ENCODE measurements around the gene SCUBE1. TPM values are rescaled to one million over a fixed set of nuclear protein-coding genes. Genes with fewer than 3 reads are reported as not detected.

The SCUBE1 gene
- total and polyA plus RNA-seq, 2 experiments from 2014 or later, result 0.81 to 3.2 TPM

- TF ChIP-seq, protein P1, sequence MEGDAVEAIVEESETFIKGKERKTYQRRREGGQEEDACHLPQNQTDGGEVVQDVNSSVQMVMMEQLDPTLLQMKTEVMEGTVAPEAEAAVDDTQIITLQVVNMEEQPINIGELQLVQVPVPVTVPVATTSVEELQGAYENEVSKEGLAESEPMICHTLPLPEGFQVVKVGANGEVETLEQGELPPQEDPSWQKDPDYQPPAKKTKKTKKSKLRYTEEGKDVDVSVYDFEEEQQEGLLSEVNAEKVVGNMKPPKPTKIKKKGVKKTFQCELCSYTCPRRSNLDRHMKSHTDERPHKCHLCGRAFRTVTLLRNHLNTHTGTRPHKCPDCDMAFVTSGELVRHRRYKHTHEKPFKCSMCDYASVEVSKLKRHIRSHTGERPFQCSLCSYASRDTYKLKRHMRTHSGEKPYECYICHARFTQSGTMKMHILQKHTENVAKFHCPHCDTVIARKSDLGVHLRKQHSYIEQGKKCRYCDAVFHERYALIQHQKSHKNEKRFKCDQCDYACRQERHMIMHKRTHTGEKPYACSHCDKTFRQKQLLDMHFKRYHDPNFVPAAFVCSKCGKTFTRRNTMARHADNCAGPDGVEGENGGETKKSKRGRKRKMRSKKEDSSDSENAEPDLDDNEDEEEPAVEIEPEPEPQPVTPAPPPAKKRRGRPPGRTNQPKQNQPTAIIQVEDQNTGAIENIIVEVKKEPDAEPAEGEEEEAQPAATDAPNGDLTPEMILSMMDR (conservative IDR thresholded peaks at IDR 0.05; ENCODE audit: low read depth in 2 of 2), result no peak
Measured at GRCh38 chr22:43257549-43257948, 85.6 kb downstream of the SCUBE1 start (continued).

DNA sequence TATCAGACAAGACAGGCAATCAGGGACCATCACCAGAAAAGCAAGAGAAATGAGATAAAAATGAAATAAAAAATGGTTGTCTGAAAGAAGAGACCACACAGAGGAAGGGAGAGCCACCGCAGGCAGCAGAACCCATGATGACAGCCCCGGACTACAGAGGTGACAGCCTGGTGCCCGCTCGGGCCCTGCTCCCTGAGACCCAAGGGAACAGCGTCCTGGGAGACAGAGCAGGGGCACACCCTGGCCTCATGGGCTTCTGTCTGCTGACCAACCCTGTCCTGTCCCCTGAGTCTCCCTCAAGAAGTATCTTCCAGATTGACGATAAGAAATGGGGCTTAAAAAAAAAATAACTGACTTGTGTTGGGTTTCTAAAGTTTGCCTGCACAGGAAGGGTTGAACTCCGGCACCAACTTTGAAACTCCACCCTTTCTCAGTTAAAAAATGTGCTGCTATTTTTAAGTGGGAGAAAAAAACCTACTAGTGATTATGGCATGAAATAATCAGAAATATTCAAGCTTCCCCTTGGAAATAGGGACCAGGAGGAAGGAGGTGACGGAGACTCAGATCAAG is 86.1 kb downstream of the SCUBE1 start:
- Mint-ChIP-seq H3K9me3 (no peaks in the 10 kb centered on the region), H3K36me3 (ENCODE audit: low read depth) (no peaks in the 10 kb centered on the region; the same call in 2 of the 3 replicates), H3K27ac (no peak overlapping the region), H3K27me3 (ENCODE audit: insufficient read depth, low read depth, poor library complexity) (peaks cover 15% of the 10 kb centered on the region), H3K4me1 (peaks cover 3% of the 10 kb centered on the region; the same call in 2 of the 3 replicates), H3K4me3 (no peak overlapping the region)
- ATAC-seq, result no peak
- DNase-seq (ENCODE audit: low spot score), result no peak
- H4K20me1 ChIP-seq (replicated peaks; ENCODE audit: insufficient read depth), result no peaks in the 10 kb centered on the region
- no peaks in the 10 kb centered on the region for H3K9me2 ChIP-seq (ENCODE audit: insufficient read depth)
- no peak overlapping the region for H3K27ac ChIP-seq (ENCODE audit: low read depth)
- no peaks in the 10 kb centered on the region for H3K27me3 ChIP-seq (ENCODE audit: insufficient read depth)
- no peak overlapping the region for H3K4me2 ChIP-seq
- H2AFZ ChIP-seq, result no peak overlapping the region
- no peak overlapping the region for H3K4me3 ChIP-seq
- H3K36me3 ChIP-seq (ENCODE audit: insufficient read depth), result no peaks in the 10 kb centered on the region
- no peaks in the 10 kb centered on the region for H3F3A ChIP-seq (replicated peaks; ENCODE audit: low read depth)
- H3K79me2 ChIP-seq (replicated peaks; ENCODE audit: insufficient read depth), result no peaks in the 10 kb centered on the region
- no peaks in the 10 kb centered on the region for H3K4me1 ChIP-seq (ENCODE audit: insufficient read depth)
- TF ChIP-seq NANOG (IDR thresholded peaks at IDR 0.05; ENCODE audit: borderline replicate concordance) (no peak), EZH2phosphoT487 (IDR thresholded peaks at IDR 0.05; ENCODE audit: unreplicated experiment) (no peak), ZNF114 (CRISPR knock-in tag; IDR thresholded peaks at IDR 0.05) (no peak), ZNF331 (CRISPR knock-in tag; IDR thresholded peaks at IDR 0.05; ENCODE audit: low read depth) (no peak), JUNB (IDR thresholded peaks at IDR 0.05; ENCODE audit: unreplicated experiment) (no peak), STAT1 (IDR thresholded peaks at IDR 0.05; ENCODE audit: unreplicated experiment) (no peak), POLR2AphosphoS5 (IDR thresholded peaks at IDR 0.05; ENCODE audit: low read depth) (no peak)
- TF ChIP-seq, protein P2, sequence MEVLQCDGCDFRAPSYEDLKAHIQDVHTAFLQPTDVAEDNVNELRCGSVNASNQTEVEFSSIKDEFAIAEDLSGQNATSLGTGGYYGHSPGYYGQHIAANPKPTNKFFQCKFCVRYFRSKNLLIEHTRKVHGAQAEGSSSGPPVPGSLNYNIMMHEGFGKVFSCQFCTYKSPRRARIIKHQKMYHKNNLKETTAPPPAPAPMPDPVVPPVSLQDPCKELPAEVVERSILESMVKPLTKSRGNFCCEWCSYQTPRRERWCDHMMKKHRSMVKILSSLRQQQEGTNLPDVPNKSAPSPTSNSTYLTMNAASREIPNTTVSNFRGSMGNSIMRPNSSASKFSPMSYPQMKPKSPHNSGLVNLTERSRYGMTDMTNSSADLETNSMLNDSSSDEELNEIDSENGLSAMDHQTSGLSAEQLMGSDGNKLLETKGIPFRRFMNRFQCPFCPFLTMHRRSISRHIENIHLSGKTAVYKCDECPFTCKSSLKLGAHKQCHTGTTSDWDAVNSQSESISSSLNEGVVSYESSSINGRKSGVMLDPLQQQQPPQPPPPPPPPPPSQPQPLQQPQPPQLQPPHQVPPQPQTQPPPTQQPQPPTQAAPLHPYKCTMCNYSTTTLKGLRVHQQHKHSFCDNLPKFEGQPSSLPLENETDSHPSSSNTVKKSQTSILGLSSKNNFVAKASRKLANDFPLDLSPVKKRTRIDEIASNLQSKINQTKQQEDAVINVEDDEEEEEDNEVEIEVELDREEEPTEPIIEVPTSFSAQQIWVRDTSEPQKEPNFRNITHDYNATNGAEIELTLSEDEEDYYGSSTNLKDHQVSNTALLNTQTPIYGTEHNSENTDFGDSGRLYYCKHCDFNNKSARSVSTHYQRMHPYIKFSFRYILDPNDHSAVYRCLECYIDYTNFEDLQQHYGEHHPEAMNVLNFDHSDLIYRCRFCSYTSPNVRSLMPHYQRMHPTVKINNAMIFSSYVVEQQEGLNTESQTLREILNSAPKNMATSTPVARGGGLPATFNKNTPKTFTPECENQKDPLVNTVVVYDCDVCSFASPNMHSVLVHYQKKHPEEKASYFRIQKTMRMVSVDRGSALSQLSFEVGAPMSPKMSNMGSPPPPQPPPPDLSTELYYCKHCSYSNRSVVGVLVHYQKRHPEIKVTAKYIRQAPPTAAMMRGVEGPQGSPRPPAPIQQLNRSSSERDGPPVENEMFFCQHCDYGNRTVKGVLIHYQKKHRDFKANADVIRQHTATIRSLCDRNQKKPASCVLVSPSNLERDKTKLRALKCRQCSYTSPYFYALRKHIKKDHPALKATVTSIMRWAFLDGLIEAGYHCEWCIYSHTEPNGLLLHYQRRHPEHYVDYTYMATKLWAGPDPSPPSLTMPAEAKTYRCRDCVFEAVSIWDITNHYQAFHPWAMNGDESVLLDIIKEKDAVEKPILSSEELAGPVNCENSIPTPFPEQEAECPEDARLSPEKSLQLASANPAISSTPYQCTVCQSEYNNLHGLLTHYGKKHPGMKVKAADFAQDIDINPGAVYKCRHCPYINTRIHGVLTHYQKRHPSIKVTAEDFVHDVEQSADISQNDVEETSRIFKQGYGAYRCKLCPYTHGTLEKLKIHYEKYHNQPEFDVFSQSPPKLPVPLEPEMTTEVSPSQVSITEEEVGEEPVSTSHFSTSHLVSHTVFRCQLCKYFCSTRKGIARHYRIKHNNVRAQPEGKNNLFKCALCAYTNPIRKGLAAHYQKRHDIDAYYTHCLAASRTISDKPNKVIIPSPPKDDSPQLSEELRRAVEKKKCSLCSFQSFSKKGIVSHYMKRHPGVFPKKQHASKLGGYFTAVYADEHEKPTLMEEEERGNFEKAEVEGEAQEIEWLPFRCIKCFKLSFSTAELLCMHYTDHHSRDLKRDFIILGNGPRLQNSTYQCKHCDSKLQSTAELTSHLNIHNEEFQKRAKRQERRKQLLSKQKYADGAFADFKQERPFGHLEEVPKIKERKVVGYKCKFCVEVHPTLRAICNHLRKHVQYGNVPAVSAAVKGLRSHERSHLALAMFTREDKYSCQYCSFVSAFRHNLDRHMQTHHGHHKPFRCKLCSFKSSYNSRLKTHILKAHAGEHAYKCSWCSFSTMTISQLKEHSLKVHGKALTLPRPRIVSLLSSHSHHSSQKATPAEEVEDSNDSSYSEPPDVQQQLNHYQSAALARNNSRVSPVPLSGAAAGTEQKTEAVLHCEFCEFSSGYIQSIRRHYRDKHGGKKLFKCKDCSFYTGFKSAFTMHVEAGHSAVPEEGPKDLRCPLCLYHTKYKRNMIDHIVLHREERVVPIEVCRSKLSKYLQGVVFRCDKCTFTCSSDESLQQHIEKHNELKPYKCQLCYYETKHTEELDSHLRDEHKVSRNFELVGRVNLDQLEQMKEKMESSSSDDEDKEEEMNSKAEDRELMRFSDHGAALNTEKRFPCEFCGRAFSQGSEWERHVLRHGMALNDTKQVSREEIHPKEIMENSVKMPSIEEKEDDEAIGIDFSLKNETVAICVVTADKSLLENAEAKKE (CRISPR knock-in tag; IDR thresholded peaks at IDR 0.05), result no peak
- TF ChIP-seq, protein P3, sequence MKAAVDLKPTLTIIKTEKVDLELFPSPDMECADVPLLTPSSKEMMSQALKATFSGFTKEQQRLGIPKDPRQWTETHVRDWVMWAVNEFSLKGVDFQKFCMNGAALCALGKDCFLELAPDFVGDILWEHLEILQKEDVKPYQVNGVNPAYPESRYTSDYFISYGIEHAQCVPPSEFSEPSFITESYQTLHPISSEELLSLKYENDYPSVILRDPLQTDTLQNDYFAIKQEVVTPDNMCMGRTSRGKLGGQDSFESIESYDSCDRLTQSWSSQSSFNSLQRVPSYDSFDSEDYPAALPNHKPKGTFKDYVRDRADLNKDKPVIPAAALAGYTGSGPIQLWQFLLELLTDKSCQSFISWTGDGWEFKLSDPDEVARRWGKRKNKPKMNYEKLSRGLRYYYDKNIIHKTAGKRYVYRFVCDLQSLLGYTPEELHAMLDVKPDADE (IDR thresholded peaks at IDR 0.05), result no peak
- TF ChIP-seq, protein P1 (conservative IDR thresholded peaks at IDR 0.05; ENCODE audit: low read depth in 2 of 2), result no peak
